IPS-NIHi11 (cell line): ENCODE measurements around the gene TGFB1.
"Not testable (repeated sequence)": the region's sequence is repeated elsewhere in the genome, so short reads cannot be mapped to it uniquely, and the experiment has no call there.

Experiments used
- DNase-seq: peaks from one replicate; pipeline ENCODE4 v3.0.0; 2012; ENCODE audit warnings: mixed read lengths, low spot score

Gene TGFB1

DNA sequence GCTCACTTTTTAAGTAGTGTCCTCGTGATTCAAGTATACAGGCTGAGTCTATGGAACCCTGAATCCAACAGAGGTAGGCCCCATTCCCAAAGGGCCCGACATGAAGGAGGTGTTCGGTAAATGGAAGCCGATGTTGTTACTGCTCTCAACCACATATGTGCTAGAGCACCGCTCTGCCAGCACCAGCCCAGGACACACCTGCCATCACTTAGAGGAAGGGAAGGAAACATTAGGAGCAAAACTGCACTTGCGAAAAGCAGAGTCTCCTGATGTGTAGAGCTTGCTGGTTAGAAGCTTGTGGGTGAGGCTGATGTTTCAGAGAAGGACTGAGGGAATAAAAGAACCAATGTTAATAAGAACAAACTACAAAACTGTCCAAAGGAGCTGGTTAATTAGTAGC is 53.2 kb downstream of the TGFB1 start:
- no peak for DNase-seq

DNA sequence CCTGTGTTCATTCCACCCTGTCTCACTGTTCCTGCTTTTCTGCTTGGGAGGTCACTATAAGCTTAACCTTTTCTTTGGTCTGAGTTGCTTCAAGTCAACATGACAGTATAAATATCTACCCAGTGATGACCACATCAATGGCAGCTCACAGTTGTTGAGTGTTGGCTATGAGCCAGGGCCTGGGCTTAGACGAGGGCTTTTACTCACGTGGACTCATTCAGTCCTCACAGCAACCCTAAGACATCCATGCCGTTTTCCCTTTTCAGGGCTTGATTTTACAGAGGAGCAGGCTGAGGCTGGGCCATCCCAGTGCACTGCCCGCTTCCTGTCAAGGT is 54.0 kb downstream of the TGFB1 start:
- DNase-seq = no peak

GRCh38 chr19:41299046-41299754 is 54.5 kb downstream of the TGFB1 start:
- DNase-seq = no peak

DNA sequence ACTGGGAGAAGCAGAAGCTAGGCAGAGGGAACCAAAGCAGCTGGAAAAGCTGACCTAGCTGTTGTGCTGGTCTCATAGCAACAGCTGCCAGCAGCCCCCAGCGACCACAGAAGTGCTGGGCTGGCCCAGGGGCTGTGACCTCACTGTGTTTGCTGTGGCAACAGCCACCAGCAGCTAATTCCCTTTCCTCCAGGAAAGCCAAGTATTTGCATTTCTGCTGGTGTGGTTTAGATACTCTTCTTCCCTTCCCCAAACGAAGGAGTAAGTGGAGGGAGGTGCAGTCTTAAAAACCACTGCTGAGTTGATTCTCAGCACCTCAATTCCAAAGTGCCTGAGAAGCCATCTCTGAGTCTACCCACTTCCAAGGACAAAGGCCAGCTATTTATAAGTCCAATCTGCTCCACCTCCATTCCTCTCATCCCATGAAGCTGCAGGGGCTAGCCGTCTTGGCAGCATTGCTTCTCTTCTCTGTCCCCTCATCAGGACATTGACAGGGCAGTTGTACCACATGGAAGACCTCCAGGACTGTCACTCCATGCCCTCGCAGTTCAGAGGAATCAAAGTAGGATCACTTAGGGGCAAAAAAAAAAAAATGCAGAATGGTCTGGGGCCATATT is 55.3 kb downstream of the TGFB1 start:
- DNase-seq = no peak

DNA sequence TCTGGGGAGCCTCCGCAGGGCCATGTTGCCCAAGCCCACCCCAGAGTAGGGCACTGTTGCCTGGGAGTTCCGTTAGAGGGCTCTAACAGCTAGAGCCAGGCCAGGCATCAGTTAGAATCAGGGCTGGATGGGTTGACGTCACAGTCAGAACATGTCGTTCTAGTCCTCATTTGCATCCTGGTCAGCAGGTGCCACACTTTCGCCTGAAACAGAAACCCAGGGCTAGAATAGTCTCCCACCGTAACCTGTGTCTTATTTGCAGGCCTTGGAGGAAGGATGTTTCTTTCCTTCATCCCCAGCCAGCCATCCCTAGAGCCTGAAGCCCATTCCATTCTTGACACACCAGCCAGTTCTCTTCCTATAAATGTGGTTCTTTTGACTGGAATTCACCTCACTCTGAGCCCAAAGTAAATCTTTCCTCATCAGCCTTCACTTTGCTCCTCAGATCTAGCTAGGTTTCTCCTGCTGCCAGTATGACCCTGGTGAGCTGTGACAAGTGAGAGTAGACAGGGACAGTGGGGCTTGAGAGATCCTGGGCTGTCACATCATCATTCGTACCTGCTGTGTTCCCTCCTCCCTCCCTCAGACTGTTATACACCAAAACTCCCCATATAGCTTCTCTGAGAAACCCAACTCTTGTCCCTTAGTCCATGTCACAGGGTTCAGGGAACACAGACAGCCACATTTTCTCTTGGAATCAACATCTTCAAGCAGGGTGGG is 55.9 kb downstream of the TGFB1 start:
- no peak for DNase-seq

GRCh38 chr19:41296433-41296871 is 57.3 kb downstream of the TGFB1 start:
- DNase-seq = no peak

DNA sequence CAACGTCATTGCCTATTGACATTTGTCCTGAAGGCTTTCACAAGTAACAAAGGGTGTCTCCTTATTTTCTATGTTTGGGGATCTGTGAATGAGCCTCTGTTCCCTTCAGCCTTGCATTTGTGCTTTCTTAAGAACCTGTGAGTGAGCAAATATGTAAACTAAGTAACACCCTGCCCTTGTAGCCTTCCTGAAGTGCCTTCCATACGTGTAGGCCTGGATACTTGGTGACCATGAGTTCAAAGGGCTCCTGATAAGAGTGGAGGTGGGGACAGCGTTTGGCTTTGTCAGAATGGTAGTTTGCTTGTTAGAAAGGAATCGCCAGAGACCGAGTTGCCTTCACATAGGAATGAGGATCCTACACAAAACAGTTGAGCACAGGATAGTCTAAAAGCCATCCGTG is 58.2 kb downstream of the TGFB1 start:
- DNase-seq = no peak

DNA sequence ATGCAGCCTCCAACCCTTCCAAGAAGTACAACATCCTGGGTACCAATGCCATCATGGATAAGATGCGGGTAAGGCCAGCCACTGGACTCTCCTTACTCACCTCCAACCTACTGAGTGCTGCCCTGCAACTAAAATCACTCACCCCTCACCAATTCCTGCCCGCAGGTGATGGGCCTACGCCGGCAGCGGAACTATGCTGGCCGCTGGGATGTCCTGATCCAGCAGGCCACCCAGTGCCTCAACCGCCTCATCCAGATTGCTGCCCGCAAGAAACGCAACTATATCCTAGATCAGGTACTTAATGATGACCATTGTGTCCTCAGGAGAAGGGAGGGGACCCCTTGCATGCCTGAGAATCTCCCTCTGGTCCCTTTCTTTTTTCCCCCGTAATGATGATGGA is 59.3 kb downstream of the TGFB1 start:
- DNase-seq = no peak

DNA sequence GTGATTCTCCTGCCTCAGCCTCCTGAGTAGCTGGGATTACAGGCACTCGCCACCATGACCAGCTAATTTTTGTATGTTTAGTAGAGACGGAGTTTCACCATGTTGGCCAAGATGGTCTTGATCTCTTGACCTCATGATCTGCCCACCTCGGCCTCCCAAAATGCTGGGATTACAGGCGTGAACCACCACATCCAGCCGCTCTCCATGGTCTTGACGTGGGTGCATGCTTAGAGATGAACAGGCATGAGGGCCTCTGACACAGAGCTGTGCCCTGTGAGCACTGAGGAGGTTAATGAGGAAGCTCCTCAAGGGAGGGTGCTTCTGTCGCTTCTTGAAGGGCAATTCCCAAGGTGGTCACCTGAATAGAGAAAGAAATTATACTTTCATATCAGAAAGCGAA is 63.9 kb downstream of the TGFB1 start:
- DNase-seq = not testable (repeated sequence)

DNA sequence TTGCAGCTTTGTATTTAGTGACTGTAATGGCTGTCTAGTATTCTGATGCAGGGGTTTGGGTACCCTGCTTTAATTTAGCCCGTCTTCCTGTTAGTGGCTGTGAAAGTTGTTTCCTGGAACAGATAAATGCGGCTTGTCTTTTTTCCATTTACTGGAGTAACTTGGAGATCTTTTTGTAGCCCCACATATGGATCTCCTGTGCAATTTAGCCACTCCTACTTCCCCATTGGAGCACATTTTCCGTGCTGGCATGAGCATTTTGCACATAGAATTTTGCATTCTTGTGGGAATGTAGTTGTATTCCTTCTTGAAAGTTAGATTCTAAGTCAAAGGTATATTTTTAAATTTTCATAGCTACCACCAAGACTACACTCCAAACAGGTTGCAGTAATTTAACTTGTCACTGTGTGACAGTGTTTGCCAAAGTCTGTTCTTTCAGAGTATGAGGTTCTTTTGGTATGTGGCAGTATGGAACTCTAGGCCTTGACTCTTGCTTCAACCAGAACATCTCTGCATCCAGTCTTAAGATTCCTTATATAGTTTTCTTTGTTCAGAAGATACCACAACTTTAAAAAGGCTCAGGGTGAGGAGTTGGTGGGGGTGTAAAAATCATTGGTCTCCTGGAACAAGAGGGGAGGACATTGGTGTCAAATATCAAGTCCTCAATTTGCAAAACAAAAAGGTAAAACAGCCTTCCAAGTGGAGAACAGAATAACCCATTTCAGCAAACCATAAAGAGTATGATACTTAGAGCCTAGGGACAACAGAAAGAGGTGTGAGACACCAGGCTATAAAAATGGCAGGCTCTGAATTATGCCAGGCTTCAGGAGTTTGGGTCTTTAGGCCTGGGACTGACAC is 64.8 kb downstream of the TGFB1 start:
- no peak for DNase-seq
